CD4-positive, alpha-beta T cell (primary cell): ENCODE measurements around the gene RNF175. TPM values are rescaled to one million over a fixed set of nuclear protein-coding genes. Genes with fewer than 3 reads are reported as not detected.

Experiments
- ATAC-seq: fragments of 200-7000 bp; cut with Tn5 transposase; one replicate; pipeline ENCODE4 v1.10.0; 2022; ENCODE audit warnings: mild to moderate bottlenecking; ENCODE audit not compliant: poor library complexity
- CTCF ChIA-PET: fragments of 350-600 bp; sonication (Branson Sonifier 250); formaldehyde crosslinking; loops from one replicate; lab custom pipeline; 2021; ENCODE audit warnings: antibody characterized with exemption, inconsistent platforms; lab: Charles Lee
- POLR2A ChIA-PET: fragments of 350-600 bp; sonication (Branson Sonifier 250); formaldehyde crosslinking; loops from one replicate; lab custom pipeline; 2021; ENCODE audit warnings: antibody characterized with exemption, inconsistent platforms; lab: Charles Lee
- DNase-seq, 14 experiments: peaks; one replicate each; pipeline ENCODE4 v3.0.0-alpha.2; 2013 to 2020; ENCODE audit warnings: mixed read lengths in 2 of 14
- H3K27ac ChIP-seq, 2 donors: one replicate each; pipeline versions ENCODE4 v1.5.1 to v1.7.0; 2013; ENCODE audit warnings: low read length in 2 of 2, low read depth in 1 of 2, mild to moderate bottlenecking in 1 of 2
- H3K27me3 ChIP-seq, 2 experiments: 1 replicate in 1 of 2; 2 replicates in 1 of 2; pipeline versions ENCODE4 v1.6.1 to v1.7.0; 2013; ENCODE audit warnings: low read length in 2 of 2, control low read depth in 1 of 2, mild to moderate bottlenecking in 1 of 2, moderate library complexity in 1 of 2; ENCODE audit not compliant: insufficient read depth in 2 of 2, control insufficient read depth in 1 of 2
- H3K36me3 ChIP-seq: one replicate; pipeline ENCODE4 v1.6.1; 2013; ENCODE audit warnings: low read length, control low read depth; ENCODE audit not compliant: insufficient read depth
- H3K4me1 ChIP-seq: one replicate; pipeline ENCODE4 v1.6.1; 2013; ENCODE audit warnings: low read length, control low read depth; ENCODE audit not compliant: insufficient read depth
- H3K4me3 ChIP-seq: one replicate; pipeline ENCODE4 v1.5.1; 2013; ENCODE audit warnings: mild to moderate bottlenecking, low read length, moderate library complexity
- H3K9me3 ChIP-seq, 2 experiments: 1 replicate in 1 of 2; 2 replicates in 1 of 2; pipeline versions ENCODE4 v1.6.1 to v1.7.0; 2013; ENCODE audit warnings: low read length in 2 of 2, mild to moderate bottlenecking in 2 of 2, control low read depth in 1 of 2, moderate library complexity in 1 of 2; ENCODE audit not compliant: control insufficient read depth in 1 of 2, insufficient read depth in 1 of 2
- H3K27ac Mint-ChIP-seq: one replicate; pipeline ENCODE4 v1.8.0; 2020; ENCODE audit warnings: mixed read lengths
- H3K27me3 Mint-ChIP-seq: one replicate; pipeline ENCODE4 v1.8.0; 2021; ENCODE audit warnings: mixed read lengths
- H3K36me3 Mint-ChIP-seq: one replicate; pipeline ENCODE4 v1.8.0; 2021; ENCODE audit warnings: low read depth, mixed read lengths
- H3K4me1 Mint-ChIP-seq: one replicate; pipeline ENCODE4 v1.8.0; 2021; ENCODE audit warnings: low read depth, mixed read lengths
- H3K4me3 Mint-ChIP-seq: one replicate; pipeline ENCODE4 v1.8.0; 2020; ENCODE audit warnings: mild to moderate bottlenecking, mixed read lengths
- H3K9me3 Mint-ChIP-seq: one replicate; pipeline ENCODE4 v1.8.0; 2020; ENCODE audit warnings: mixed read lengths
- CTCF ChIP-seq: fragments of 200-600 bp; IDR thresholded peaks from one replicate; pipeline ENCODE4 v1.8.0; 2022; ENCODE audit warnings: antibody characterized with exemption, mild to moderate bottlenecking
- intact Hi-C, 2 experiments: fragments of 100-400 bp; cut with DNase I in 1 of 2; cut with micrococcal nuclease in 1 of 2; formaldehyde crosslinking; loops; one replicate each; pipeline versions ENCODE4 v1.15.1 to v1.9.0; 2023 to 2025; cut with DNase I, micrococcal nuclease
- total RNA-seq, 174 experiments: library from RNA in 2 of 174; stranded (reverse) in 2 of 174; gene quantifications; one replicate each; pipeline ENCODE4 v1.2.3 and lab custom pipeline; 2021 to 2026

RNF175 gene
- total RNA-seq, 2 experiments from 2014 or later, result 1.4 to 1.8 TPM

- no peak overlapping the region for H3K4me3 Mint-ChIP-seq
- Histone ChIP-seq H3K36me3 (no peaks in the 10 kb centered on the region), H3K4me1 (no peaks in the 10 kb centered on the region), H3K27ac (no peak overlapping the region), H3K9me3 (no peaks in the 10 kb centered on the region), H3K27me3 (peaks cover 9 to 20% of the 10 kb centered on the region in 2 experiments), H3K4me3 (no peak overlapping the region)
- H3K36me3 Mint-ChIP-seq, result no peaks in the 10 kb centered on the region
- H3K27me3 Mint-ChIP-seq, result peaks cover 28% of the 10 kb centered on the region
- H3K9me3 Mint-ChIP-seq, result no peaks in the 10 kb centered on the region
- POLR2A ChIA-PET, result no interaction called here
- intact Hi-C loops, result no loop called here
- no peak for ATAC-seq
- no peaks in the 10 kb centered on the region for H3K4me1 Mint-ChIP-seq
- CTCF ChIA-PET, result no interaction called here
- no peak overlapping the region for H3K27ac Mint-ChIP-seq
- no peak for DNase-seq
- no peak for TF ChIP-seq CTCF
Measured at GRCh38 chr4:153766758-153767157, 6.9 kb upstream of the RNF175 start.

- ATAC-seq, result no peak
- H3K4me3 ChIP-seq, result no peak overlapping the region
- peaks cover 9 to 24% of the 10 kb centered on the region in 2 experiments for H3K27me3 ChIP-seq
- Mint-ChIP-seq H3K4me1 (no peaks in the 10 kb centered on the region), H3K9me3 (no peaks in the 10 kb centered on the region), H3K36me3 (no peaks in the 10 kb centered on the region), H3K27me3 (peaks cover 36% of the 10 kb centered on the region), H3K4me3 (no peak overlapping the region), H3K27ac (no peak overlapping the region)
- ChIA-PET CTCF (no interaction called here), POLR2A (no interaction called here)
- TF ChIP-seq CTCF, result no peak
- no peak overlapping the region for H3K27ac ChIP-seq
- no peaks in the 10 kb centered on the region for H3K9me3 ChIP-seq
- DNase-seq, result no peak
- intact Hi-C loops, result no loop called here
- no peaks in the 10 kb centered on the region for H3K36me3 ChIP-seq
- no peaks in the 10 kb centered on the region for H3K4me1 ChIP-seq
Measured at GRCh38 chr4:153765894-153766293, 6.1 kb upstream of the RNF175 start.

- Histone ChIP-seq H3K36me3 (no peaks in the 10 kb centered on the region), H3K27me3 (peaks cover 9 to 33% of the 10 kb centered on the region in 2 experiments), H3K4me1 (peaks cover 6% of the 10 kb centered on the region), H3K4me3 (no peak overlapping the region), H3K9me3 (no peaks in the 10 kb centered on the region), H3K27ac (no peak overlapping the region)
- no peak for TF ChIP-seq CTCF
- H3K4me3 Mint-ChIP-seq, result no peak overlapping the region
- no peaks in the 10 kb centered on the region for H3K9me3 Mint-ChIP-seq
- ChIA-PET POLR2A (no interaction called here), CTCF (interaction anchor here (0.9 to 1.5 kb wide), 2 partner anchors 14 to 21 kb away, joined by 3 read pairs; no protein-coding TSS in a partner anchor)
- H3K27ac Mint-ChIP-seq, result no peak overlapping the region
- H3K4me1 Mint-ChIP-seq, result no peaks in the 10 kb centered on the region
- H3K27me3 Mint-ChIP-seq, result peaks cover 36% of the 10 kb centered on the region
- ATAC-seq (no peak), DNase-seq (no peak)
- H3K36me3 Mint-ChIP-seq, result no peaks in the 10 kb centered on the region
- intact Hi-C loops, result no loop called here
Measured at GRCh38 chr4:153764601-153765368, 5.0 kb upstream of the RNF175 start.
